Esophagus (tissue), 2 donors: ENCODE data around the gene ABAT. TPM values are rescaled to one million over a fixed set of nuclear protein-coding genes. Genes with fewer than 3 reads are reported as not detected.
"Not testable (repeated sequence)": the region's sequence is repeated elsewhere in the genome, so short reads cannot be mapped to it uniquely, and the experiment has no call there.

ENCODE experiments used
- H3K27ac ChIP-seq, 2 donors: one replicate each; pipeline ENCODE4 v1.5.1; 2013; ENCODE audit warnings: low read depth in 2 of 2, mild to moderate bottlenecking in 2 of 2, inconsistent platforms in 1 of 2, low read length in 1 of 2, moderate library complexity in 1 of 2
- H3K27me3 ChIP-seq, 2 donors: one replicate each; pipeline ENCODE4 v1.6.1; 2013; ENCODE audit warnings: low read length in 2 of 2, control low read depth in 1 of 2, mild to moderate bottlenecking in 1 of 2; ENCODE audit not compliant: insufficient read depth in 2 of 2, control insufficient read depth in 1 of 2
- H3K36me3 ChIP-seq, 2 donors: one replicate each; pipeline ENCODE4 v1.6.1; 2013; ENCODE audit warnings: low read length in 1 of 2; ENCODE audit not compliant: control insufficient read depth in 2 of 2, insufficient read depth in 2 of 2
- H3K4me1 ChIP-seq, 2 donors: one replicate each; pipeline ENCODE4 v1.6.1; 2013; ENCODE audit warnings: low read length in 1 of 2; ENCODE audit not compliant: control insufficient read depth in 2 of 2, insufficient read depth in 2 of 2
- H3K4me3 ChIP-seq, 2 donors: one replicate each; pipeline ENCODE4 v1.5.1; 2013; ENCODE audit warnings: low read length in 2 of 2, mild to moderate bottlenecking in 2 of 2, low read depth in 1 of 2, moderate library complexity in 1 of 2
- H3K9me3 ChIP-seq, 2 donors: one replicate each; pipeline ENCODE4 v1.6.1; 2013; ENCODE audit warnings: mild to moderate bottlenecking in 2 of 2, low read depth in 1 of 2, low read length in 1 of 2, moderate library complexity in 1 of 2; ENCODE audit not compliant: control insufficient read depth in 2 of 2, insufficient read depth in 1 of 2
- WGBS, 2 donors: extraction: QIAGEN DNeasy Blood & Tissue Kit; methylation state at CpG; one replicate each; pipeline ENCODE4 v1.1.7; 2013; 5-methylcytosine and 5-hydroxymethylcytosine counted together
- polyA plus RNA-seq, 2 donors: library from polyadenylated mRNA; stranded (reverse); fragments of 200-250 nt; gene quantifications; one replicate each; pipeline ENCODE4 v1.2.3, GENCODE V29; 2013
- donor health status: healthy with polysubstance abuse.
- donor health status: Bipolar disorder and iron deficiency.

The ABAT gene
- polyA plus RNA-seq, 2 donors = 4.6 to 9.5 TPM

- no peak overlapping the region for H3K4me3 ChIP-seq
- no peak overlapping the region for H3K27ac ChIP-seq
- H3K4me1 ChIP-seq = no peaks in the 10 kb centered on the region
- H3K36me3 ChIP-seq = no peaks in the 10 kb centered on the region
- WGBS, 2 donors = 93 to 97% methylated on average over 5 of the region's 5 CpGs
- H3K27me3 ChIP-seq = no peaks in the 10 kb centered on the region
- H3K9me3 ChIP-seq = no peaks in the 10 kb centered on the region
Measured at GRCh38 chr16:8735574-8735973, 61.2 kb downstream of the ABAT start.

- no peak overlapping the region for H3K4me3 ChIP-seq
- 76 to 79% methylated on average over 8 to 9 of the region's 9 CpGs for WGBS, 2 donors
- no peaks in the 10 kb centered on the region for H3K9me3 ChIP-seq
- H3K27ac ChIP-seq = no peak overlapping the region
- no peaks in the 10 kb centered on the region for H3K4me1 ChIP-seq
- H3K36me3 ChIP-seq = no peaks in the 10 kb centered on the region
- H3K27me3 ChIP-seq = no peaks in the 10 kb centered on the region
Measured at GRCh38 chr16:8736123-8736668, 61.8 kb downstream of the ABAT start.

- H3K27ac ChIP-seq = no peak overlapping the region
- H3K4me3 ChIP-seq = no peak overlapping the region
- H3K9me3 ChIP-seq = no peaks in the 10 kb centered on the region
- WGBS, 2 donors = 86 to 89% methylated on average over 6 of the region's 6 CpGs
- H3K36me3 ChIP-seq = peaks cover 0 to 2% of the 10 kb centered on the region in 2 donors
- H3K27me3 ChIP-seq = no peaks in the 10 kb centered on the region
- H3K4me1 ChIP-seq = no peaks in the 10 kb centered on the region
Measured at GRCh38 chr16:8739151-8739550, 64.7 kb downstream of the ABAT start.

GRCh38 chr16:8739989-8740704, 65.7 kb downstream of the ABAT start:
- Histone ChIP-seq H3K9me3 (no peaks in the 10 kb centered on the region), H3K27ac (no peak overlapping the region), H3K4me3 (no peak overlapping the region), H3K36me3 (peaks cover 0 to 2% of the 10 kb centered on the region in 2 donors), H3K27me3 (no peaks in the 10 kb centered on the region), H3K4me1 (no peaks in the 10 kb centered on the region)
- 75 to 80% methylated on average over 13 of the region's 13 CpGs for WGBS, 2 donors

- H3K4me1 ChIP-seq = no peaks in the 10 kb centered on the region
- no peak overlapping the region for H3K27ac ChIP-seq
- peaks cover 0 to 2% of the 10 kb centered on the region in 2 donors for H3K36me3 ChIP-seq
- 41 to 68% methylated on average over 6 of the region's 6 CpGs for WGBS, 2 donors
- H3K9me3 ChIP-seq = no peaks in the 10 kb centered on the region
- H3K4me3 ChIP-seq = no peak overlapping the region
- H3K27me3 ChIP-seq = no peaks in the 10 kb centered on the region
Measured at GRCh38 chr16:8740775-8741355, 66.4 kb downstream of the ABAT start.

GRCh38 chr16:8741636-8742035, 67.2 kb downstream of the ABAT start:
- Histone ChIP-seq H3K4me3 (no peak overlapping the region), H3K9me3 (no peaks in the 10 kb centered on the region), H3K36me3 (peaks cover 0 to 2% of the 10 kb centered on the region in 2 donors), H3K27me3 (no peaks in the 10 kb centered on the region), H3K27ac (no peak overlapping the region), H3K4me1 (no peaks in the 10 kb centered on the region)
- WGBS, 2 donors = 78 to 97% methylated on average over 2 of the region's 2 CpGs

GRCh38 chr16:8742068-8742467, 67.7 kb downstream of the ABAT start:
- WGBS, 2 donors = 67 to 69% methylated on average over 7 to 8 of the region's 8 CpGs
- H3K36me3 ChIP-seq = peaks cover 0 to 2% of the 10 kb centered on the region in 2 donors
- no peak overlapping the region for H3K4me3 ChIP-seq
- H3K4me1 ChIP-seq = peaks cover 0 to 3% of the 10 kb centered on the region in 2 donors
- H3K27ac ChIP-seq = no peak overlapping the region
- H3K9me3 ChIP-seq = no peaks in the 10 kb centered on the region
- no peaks in the 10 kb centered on the region for H3K27me3 ChIP-seq

GRCh38 chr16:8748944-8749343, 74.5 kb downstream of the ABAT start:
- not testable (repeated sequence) for H3K9me3 ChIP-seq, H3K27me3 ChIP-seq, H3K4me3 ChIP-seq, H3K27ac ChIP-seq, H3K4me1 ChIP-seq, H3K36me3 ChIP-seq
- WGBS, 2 donors = 90 to 92% methylated on average over 9 of the region's 9 CpGs

GRCh38 chr16:8751481-8752311, 77.3 kb downstream of the ABAT start:
- Histone ChIP-seq H3K9me3 (no peaks in the 10 kb centered on the region), H3K4me1 (peaks cover 0 to 3% of the 10 kb centered on the region in 2 donors), H3K36me3 (peaks cover 0 to 7% of the 10 kb centered on the region in 2 donors), H3K27me3 (no peaks in the 10 kb centered on the region), H3K4me3 (no peak overlapping the region), H3K27ac (no peak overlapping the region)
- WGBS, 2 donors = 50 to 57% methylated on average over 14 of the region's 14 CpGs
